Activated CD8-positive, alpha-beta memory T cell treated with anti-CD3 and anti-CD28 coated beads for 36 hours (primary cell): ENCODE results near the gene DSN1. TPM values are rescaled to one million over a fixed set of nuclear protein-coding genes. Genes with fewer than 3 reads are reported as not detected.

Source experiments
- CTCF ChIA-PET: fragments of 350-600 bp; sonication (Branson Sonifier 250); formaldehyde crosslinking; loops from one replicate; lab custom pipeline; 2021; ENCODE audit warnings: antibody characterized with exemption; lab: Charles Lee
- POLR2A ChIA-PET: fragments of 350-600 bp; sonication (Branson Sonifier 250); formaldehyde crosslinking; loops from one replicate; lab custom pipeline; 2021; ENCODE audit warnings: antibody characterized with exemption; lab: Charles Lee
- total RNA-seq, 2 experiments: library from RNA; stranded (reverse); gene quantifications; one replicate each; pipeline ENCODE4 v1.2.3, GENCODE V29; 2021

DSN1 gene
- total RNA-seq, 2 experiments from 2014 or later: 22.3 to 25.9 TPM

GRCh38 chr20:36732456-36732855 lies 41.1 kb downstream of the DSN1 start:
- ChIA-PET POLR2A (interaction anchor here (1.6 to 1.8 kb wide), 2 partner anchors 87 to 127 kb away, joined by 6 to 8 read pairs; partner anchors contain the start of genes RAB5IF and SLA2), CTCF (interaction anchor here (0.9 to 1.7 kb wide), 4 partner anchors 12 to 160 kb away, joined by 3 to 9 read pairs (median 4); partner anchors contain the start of genes NDRG3 and SLA2)

- POLR2A ChIA-PET: no interaction called here
Observed at GRCh38 chr20:36728986-36729385, 44.6 kb downstream of the DSN1 start.

GRCh38 chr20:36726168-36726567 lies 47.4 kb downstream of the DSN1 start:
- ChIA-PET CTCF (interaction anchor here (0.8 kb wide), 1 partner anchor 28 kb away, joined by 3 read pairs; no protein-coding TSS in a partner anchor), POLR2A (interaction anchor here (0.6 kb wide), 1 partner anchor 57 kb away, joined by 3 read pairs; no protein-coding TSS in a partner anchor)

More at GRCh38 chr20:36728986-36729385, 44.6 kb downstream of the DSN1 start:
- CTCF ChIA-PET: interaction anchor here (0.6 to 1.9 kb wide), 7 partner anchors 10 to 126 kb away, joined by 4 to 8 read pairs (median 4); partner anchors contain the start of genes DSN1 and RAB5IF

GRCh38 chr20:36720510-36720909 lies 53.1 kb downstream of the DSN1 start:
- ChIA-PET CTCF (no interaction called here), POLR2A (no interaction called here)

DNA sequence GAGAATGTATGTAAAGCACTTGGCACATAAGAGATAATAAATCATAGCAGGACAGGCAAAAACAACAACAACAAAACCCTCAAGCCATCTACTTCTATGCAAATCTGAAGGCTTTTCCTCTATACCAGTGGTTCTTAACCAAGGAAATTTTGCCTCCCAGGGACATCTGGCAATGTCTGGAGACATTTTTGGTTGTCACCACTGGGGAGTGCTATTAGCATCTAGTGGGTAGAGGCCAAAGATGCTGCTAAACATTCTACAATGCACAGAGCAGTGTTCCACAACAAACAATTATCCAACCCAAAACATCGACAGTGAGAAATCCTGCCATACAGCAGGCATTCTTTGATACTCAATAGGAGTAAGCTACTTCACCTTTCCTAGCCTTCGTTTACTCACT lies 55.9 kb downstream of the DSN1 start:
- ChIA-PET CTCF (interaction anchor here (0.6 to 1.2 kb wide), 3 partner anchors 13 to 92 kb away, joined by 3 to 5 read pairs (median 3); no protein-coding TSS in a partner anchor), POLR2A (no interaction called here)

DNA sequence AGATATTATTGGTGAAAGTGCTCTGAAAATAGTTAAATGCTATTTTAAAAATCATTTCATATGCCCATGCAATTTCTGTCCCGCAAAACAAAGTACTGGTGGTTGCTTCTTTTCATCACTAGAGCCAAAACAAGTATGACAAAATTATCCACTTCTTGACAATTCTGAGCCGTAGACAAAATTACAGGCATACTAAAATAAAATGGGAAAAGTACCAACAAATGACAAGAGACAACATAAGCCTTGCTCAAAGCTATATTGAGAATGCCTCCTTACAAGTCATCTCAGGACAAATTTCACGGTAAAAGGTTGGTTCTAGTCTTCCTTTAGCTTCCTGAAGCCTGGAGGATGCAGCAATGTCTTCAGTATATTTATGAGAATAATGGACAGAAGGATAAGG lies 56.5 kb downstream of the DSN1 start:
- ChIA-PET POLR2A (no interaction called here), CTCF (interaction anchor here (0.5 kb wide), 1 partner anchor 423 kb away, joined by 4 read pairs; no protein-coding TSS in a partner anchor)

GRCh38 chr20:36712775-36713174 lies 60.8 kb downstream of the DSN1 start:
- CTCF ChIA-PET: no interaction called here
- POLR2A ChIA-PET: no interaction called here

DNA sequence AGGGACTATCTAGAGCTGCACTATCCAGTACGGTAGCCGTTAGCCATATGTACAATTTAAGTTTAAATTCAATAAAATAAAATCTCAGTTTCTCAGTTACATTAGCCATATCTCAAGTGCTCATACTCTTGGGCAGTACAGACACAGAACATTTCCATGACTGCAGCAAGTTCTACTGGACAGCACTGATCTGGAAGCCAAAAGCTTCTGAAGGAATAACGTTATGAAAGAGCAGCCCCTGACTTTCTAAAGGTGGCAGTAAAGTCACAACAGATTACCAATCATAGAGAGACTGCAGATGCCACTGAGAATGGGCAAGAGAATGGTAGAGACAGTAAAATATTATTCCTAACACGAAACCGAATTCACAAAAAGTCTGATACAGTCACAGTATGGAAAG lies 64.4 kb downstream of the DSN1 start:
- ChIA-PET CTCF (no interaction called here), POLR2A (no interaction called here)

DNA sequence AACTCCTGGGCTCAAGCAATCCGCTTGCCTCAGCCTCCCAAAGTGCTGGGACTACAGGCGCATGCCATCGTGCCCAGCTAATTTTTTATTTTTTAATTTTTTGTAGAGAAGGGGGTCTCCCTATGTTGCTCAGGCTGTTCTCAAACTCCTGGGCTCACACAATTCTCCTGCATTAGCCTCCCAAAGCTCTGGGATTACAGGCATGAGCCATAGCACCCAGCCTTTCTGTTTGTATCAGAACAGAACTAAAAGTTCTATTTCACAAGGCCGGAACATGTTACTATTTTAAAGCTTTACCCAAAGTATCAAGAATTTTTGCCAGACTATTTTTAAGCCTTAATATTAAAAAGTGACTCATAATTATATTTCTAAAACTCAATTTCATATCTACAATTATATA lies 70.0 kb downstream of the DSN1 start:
- ChIA-PET POLR2A (no interaction called here), CTCF (no interaction called here)

Other genes starting within 250 kb of the DSN1 start
- under 1 TPM; 0.17 to 0.19 TPM for gene MYL9, start 232.2 kb downstream of the DSN1 start, total RNA-seq
- gene TGIF2, start 200.2 kb downstream of the DSN1 start, total RNA-seq: 10 to 100 TPM; 52.5 to 53.1 TPM
- 100 to 1,000 TPM; 155 to 157 TPM for gene RAB5IF, start 168.0 kb downstream of the DSN1 start, total RNA-seq
- gene SLA2, start 127.6 kb downstream of the DSN1 start, total RNA-seq: 10 to 100 TPM; 62.9 to 64.5 TPM
- gene NDRG3, start 27.7 kb downstream of the DSN1 start, total RNA-seq: 10 to 100 TPM; 17.4 to 18.3 TPM
- not detected for gene TLDC2, start 102.4 kb upstream of the DSN1 start, total RNA-seq
- gene SAMHD1, start 177.9 kb upstream of the DSN1 start, total RNA-seq: 10 to 100 TPM; 38.6 to 41.5 TPM